OCI-LY1 (cell line): ENCODE results near the gene POLDIP2.
A peak's percentile ranks its signal among the peaks of the same experiment; 100 is the strongest.

Source experiments
- H2AFZ ChIP-seq: fragments of 200-600 bp; sonication (generic), shearing (Covaris generic); 2 replicates; pipeline ENCODE4 v1.6.0; 2014; ENCODE audit warnings: antibody characterized with exemption, mild to moderate bottlenecking, low read length
- H3F3A ChIP-seq: fragments of 200-600 bp; sonication (generic), shearing (Covaris generic); 2 replicates; pipeline ENCODE4 v1.6.0; 2014; ENCODE audit warnings: mild to moderate bottlenecking, antibody characterized with exemption, low read length, moderate library complexity; ENCODE audit not compliant: insufficient read depth
- H3K27ac ChIP-seq: fragments of 200-600 bp; sonication (generic); 2 replicates; pipeline ENCODE4 v1.5.1; 2014; ENCODE audit warnings: low read length, mixed run types, mild to moderate bottlenecking, low read depth; ENCODE audit not compliant: poor library complexity, severe bottlenecking
- H3K27me3 ChIP-seq: fragments of 200-600 bp; sonication (generic); 2 replicates; pipeline ENCODE4 v1.6.0; 2014; ENCODE audit warnings: antibody characterized with exemption, mild to moderate bottlenecking, low read length, moderate library complexity; ENCODE audit not compliant: insufficient read depth
- H3K36me3 ChIP-seq: fragments of 200-600 bp; sonication (generic); 2 replicates; pipeline ENCODE4 v1.6.1; 2014; ENCODE audit warnings: mild to moderate bottlenecking, antibody characterized with exemption, low read length, moderate library complexity, mixed read lengths; ENCODE audit not compliant: insufficient read depth
- H3K4me1 ChIP-seq: fragments of 200-600 bp; sonication (generic); 2 replicates; pipeline ENCODE4 v1.5.1; 2014; ENCODE audit warnings: mild to moderate bottlenecking, low read length, moderate library complexity; ENCODE audit not compliant: insufficient read depth, severe bottlenecking
- H3K4me2 ChIP-seq: fragments of 200-600 bp; sonication (generic), shearing (Covaris generic); 2 replicates; pipeline ENCODE4 v1.6.1; 2014; ENCODE audit warnings: low read length
- H3K4me3 ChIP-seq: fragments of 200-600 bp; sonication (generic); 2 replicates; pipeline ENCODE4 v1.5.1; 2014; ENCODE audit warnings: low read length, low read depth, mild to moderate bottlenecking, mixed read lengths; ENCODE audit not compliant: poor library complexity, severe bottlenecking
- H3K79me2 ChIP-seq: fragments of 200-600 bp; shearing (Covaris generic); 2 replicates; pipeline ENCODE4 v1.6.1; 2016; ENCODE audit warnings: mixed run types, low read length, mixed read lengths; ENCODE audit not compliant: insufficient read depth
- H3K9ac ChIP-seq: fragments of 200-600 bp; sonication (generic), shearing (Covaris generic); 2 replicates; pipeline ENCODE4 v1.6.1; 2014; ENCODE audit warnings: mild to moderate bottlenecking, low read length, mixed read lengths
- H3K9me2 ChIP-seq: fragments of 200-600 bp; sonication (generic), shearing (Covaris generic); 2 replicates; pipeline ENCODE4 v1.6.1; 2014; ENCODE audit warnings: low read depth, mild to moderate bottlenecking, low read length, mixed read lengths
- H3K9me3 ChIP-seq: fragments of 200-600 bp; shearing (Covaris generic); 2 replicates; pipeline ENCODE4 v1.6.1; 2014; ENCODE audit warnings: low read length, mixed read lengths
- H4K20me1 ChIP-seq: fragments of 200-600 bp; sonication (generic), shearing (Covaris generic); 2 replicates; pipeline ENCODE4 v1.6.0; 2016; ENCODE audit warnings: mild to moderate bottlenecking, low read length; ENCODE audit not compliant: insufficient read depth
- EZH2 ChIP-seq: fragments of 200-600 bp; sonication (generic), shearing (Covaris generic); IDR thresholded peaks from 2 replicates; pipeline ENCODE4 v1.8.0; 2017; ENCODE audit warnings: borderline replicate concordance, mixed run types, mild to moderate bottlenecking, antibody characterized with exemption, low read length, moderate library complexity, mixed read lengths
- TF ChIP-seq, protein P1 (sequence below): fragments of 200-600 bp; sonication (generic), shearing (Covaris generic); IDR thresholded peaks from 2 replicates; pipeline ENCODE4 v1.5.1; 2017; ENCODE audit warnings: mild to moderate bottlenecking, antibody characterized with exemption, low read length, moderate library complexity, mixed read lengths

The POLDIP2 gene

DNA sequence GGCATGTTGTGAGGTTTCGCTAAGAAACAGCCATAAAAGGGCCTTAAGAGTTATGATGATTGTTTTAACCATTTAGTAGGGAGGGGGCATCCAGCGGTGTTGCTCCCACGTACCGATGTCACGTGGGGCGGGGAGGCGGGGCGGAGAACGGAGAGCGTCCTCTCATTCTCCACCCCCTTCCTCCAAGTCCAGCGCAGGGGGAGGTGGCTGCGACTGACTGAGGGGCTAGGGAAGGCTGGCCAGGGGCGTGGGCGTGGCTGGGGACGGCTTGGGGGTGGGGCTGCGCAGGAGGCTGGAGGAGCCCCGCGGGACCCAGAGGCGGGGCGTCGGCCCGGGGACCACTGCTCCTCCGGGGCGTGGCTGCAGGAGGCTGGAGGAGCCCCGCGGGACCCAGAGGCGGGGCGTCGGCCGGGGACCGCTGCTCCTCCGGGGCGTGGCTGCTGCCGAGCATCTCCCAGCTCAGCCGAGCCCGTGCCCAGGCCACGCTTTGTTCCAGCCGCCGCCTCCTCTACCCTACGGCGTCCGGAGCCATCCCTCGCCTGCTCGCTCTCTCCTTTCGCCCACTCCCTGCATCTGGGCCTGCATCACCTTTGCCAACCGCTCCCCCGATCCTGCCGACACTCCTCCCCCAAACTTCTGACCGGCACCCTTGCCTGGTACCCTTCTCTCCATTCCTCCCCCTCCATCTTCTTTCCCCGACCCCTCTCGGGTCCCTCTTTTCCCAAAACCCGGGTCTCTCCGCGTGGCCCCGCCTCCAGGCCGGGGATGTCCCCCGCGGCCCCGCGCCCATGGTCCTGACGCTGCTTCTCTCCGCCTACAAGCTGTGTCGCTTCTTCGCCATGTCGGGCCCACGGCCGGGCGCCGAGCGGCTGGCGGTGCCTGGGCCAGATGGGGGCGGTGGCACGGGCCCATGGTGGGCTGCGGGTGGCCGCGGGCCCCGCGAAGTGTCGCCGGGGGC is 14.2 kb upstream of the POLDIP2 start, which contains the start of gene SARM1:
TSS of gene SARM1 (plus strand) at position 450 of the 958 bp plus-strand sequence. CDS start at position 789, 339 bp downstream.
- Histone ChIP-seq H3K27me3 (peaks cover 4% of the 10 kb centered on the region; the same call in 1 of the 2 replicates), H3K27ac (no peak within 1 kb of the TSS), H3K36me3 (no peaks in the 10 kb centered on the region), H2AFZ (no peak within 1 kb of the TSS), H3F3A (no peaks in the 10 kb centered on the region; the same call in 1 of the 2 replicates), H3K4me1 (peaks cover 15% of the 10 kb centered on the region), H3K4me2 (peak within 1 kb of the TSS; percentile 69), H3K9ac (peak within 1 kb of the TSS; percentile 13; the same call in 1 of the 2 replicates), H3K9me2 (no peaks in the 10 kb centered on the region), H3K9me3 (no peaks in the 10 kb centered on the region), H3K4me3 (peak within 1 kb of the TSS; percentile 59), H4K20me1 (no peaks in the 10 kb centered on the region), H3K79me2 (no peaks in the 10 kb centered on the region)
- TF ChIP-seq, protein P1, sequence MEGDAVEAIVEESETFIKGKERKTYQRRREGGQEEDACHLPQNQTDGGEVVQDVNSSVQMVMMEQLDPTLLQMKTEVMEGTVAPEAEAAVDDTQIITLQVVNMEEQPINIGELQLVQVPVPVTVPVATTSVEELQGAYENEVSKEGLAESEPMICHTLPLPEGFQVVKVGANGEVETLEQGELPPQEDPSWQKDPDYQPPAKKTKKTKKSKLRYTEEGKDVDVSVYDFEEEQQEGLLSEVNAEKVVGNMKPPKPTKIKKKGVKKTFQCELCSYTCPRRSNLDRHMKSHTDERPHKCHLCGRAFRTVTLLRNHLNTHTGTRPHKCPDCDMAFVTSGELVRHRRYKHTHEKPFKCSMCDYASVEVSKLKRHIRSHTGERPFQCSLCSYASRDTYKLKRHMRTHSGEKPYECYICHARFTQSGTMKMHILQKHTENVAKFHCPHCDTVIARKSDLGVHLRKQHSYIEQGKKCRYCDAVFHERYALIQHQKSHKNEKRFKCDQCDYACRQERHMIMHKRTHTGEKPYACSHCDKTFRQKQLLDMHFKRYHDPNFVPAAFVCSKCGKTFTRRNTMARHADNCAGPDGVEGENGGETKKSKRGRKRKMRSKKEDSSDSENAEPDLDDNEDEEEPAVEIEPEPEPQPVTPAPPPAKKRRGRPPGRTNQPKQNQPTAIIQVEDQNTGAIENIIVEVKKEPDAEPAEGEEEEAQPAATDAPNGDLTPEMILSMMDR, result no peak
- no peak for TF ChIP-seq EZH2

DNA sequence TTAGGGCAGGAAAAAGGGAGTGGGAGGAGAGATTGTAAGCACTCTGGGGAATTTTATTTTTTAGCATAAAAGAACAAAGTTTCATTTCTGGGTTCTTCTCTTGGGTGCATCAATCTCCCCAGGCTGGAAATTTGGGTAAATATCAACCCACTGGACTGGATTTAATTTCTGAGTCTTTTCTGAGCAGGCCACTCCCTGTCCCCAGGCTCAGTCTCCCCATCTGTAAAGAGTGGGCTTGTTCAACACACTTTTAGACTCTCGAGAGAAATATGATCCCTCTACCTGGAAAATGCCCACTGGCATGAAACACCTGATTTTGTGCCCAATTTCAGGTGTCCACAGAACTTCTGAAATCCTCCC is 13.4 kb upstream of the POLDIP2 start:
- H3K4me1 ChIP-seq, result peaks cover 15% of the 10 kb centered on the region
- H3F3A ChIP-seq, result no peaks in the 10 kb centered on the region; the same call in 1 of the 2 replicates
- H3K4me2 ChIP-seq, result peak overlapping the region; percentile 69; the same call in 1 of the 2 replicates
- H3K4me3 ChIP-seq, result peak overlapping the region; percentile 59
- H3K27me3 ChIP-seq, result peaks cover 4% of the 10 kb centered on the region; the same call in 1 of the 2 replicates
- no peak overlapping the region for H3K9ac ChIP-seq
- no peak for TF ChIP-seq EZH2
- TF ChIP-seq, protein P1, result no peak
- H3K9me2 ChIP-seq, result no peaks in the 10 kb centered on the region
- no peaks in the 10 kb centered on the region for H3K79me2 ChIP-seq
- H3K27ac ChIP-seq, result no peak overlapping the region
- no peaks in the 10 kb centered on the region for H3K9me3 ChIP-seq
- no peak overlapping the region for H2AFZ ChIP-seq
- H4K20me1 ChIP-seq, result no peaks in the 10 kb centered on the region
- H3K36me3 ChIP-seq, result no peaks in the 10 kb centered on the region

DNA sequence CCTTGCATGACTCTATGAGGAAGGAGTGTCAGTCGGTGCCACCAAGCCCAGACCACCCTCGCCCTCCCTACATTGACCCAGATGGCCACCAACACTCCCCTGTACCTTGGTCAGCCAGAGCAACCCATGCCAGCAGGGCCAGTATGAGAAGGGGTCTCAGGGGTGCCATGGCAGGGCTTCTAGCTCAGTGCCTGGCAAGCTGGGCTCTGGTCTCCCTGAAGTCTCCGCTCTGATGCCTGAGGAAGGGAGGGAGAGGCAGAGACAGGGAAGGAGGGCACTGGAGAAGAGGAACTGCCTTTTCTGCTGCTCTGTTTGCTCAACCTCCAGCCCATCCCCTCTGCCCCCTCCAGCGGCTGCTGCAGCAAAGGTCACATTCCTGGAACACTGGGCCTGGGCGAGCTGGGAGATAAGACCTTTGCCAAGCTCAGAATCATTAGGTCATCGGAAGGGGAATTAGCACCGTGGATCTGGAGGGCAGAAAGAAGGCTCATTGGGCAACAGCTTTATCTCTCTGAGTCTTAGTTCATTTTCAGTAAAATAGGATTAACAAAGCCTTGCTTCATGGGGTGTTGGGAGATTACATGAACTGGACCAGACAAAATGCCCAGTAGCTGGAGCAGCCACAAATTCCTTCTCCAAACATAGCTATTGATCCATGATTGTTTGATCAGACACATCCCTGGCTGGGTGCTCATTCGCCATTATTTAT is 12.9 kb upstream of the POLDIP2 start, which contains the start of gene VTN:
TSS of gene VTN (minus strand) at position 273 of the 709 bp plus-strand sequence. CDS start at position 169, 104 bp downstream.
- no peaks in the 10 kb centered on the region for H3K9me2 ChIP-seq
- H3K9me3 ChIP-seq, result no peaks in the 10 kb centered on the region
- peaks cover 4% of the 10 kb centered on the region; the same call in 1 of the 2 replicates for H3K27me3 ChIP-seq
- TF ChIP-seq, protein P1, result no peak
- no peak for TF ChIP-seq EZH2
- H3K4me2 ChIP-seq, result peak within 1 kb of the TSS; percentile 69
- peaks cover 15% of the 10 kb centered on the region for H3K4me1 ChIP-seq
- no peaks in the 10 kb centered on the region for H3K79me2 ChIP-seq
- no peaks in the 10 kb centered on the region for H4K20me1 ChIP-seq
- H3K36me3 ChIP-seq, result no peaks in the 10 kb centered on the region
- H3K27ac ChIP-seq, result no peak within 1 kb of the TSS
- H2AFZ ChIP-seq, result no peak within 1 kb of the TSS
- peak within 1 kb of the TSS; percentile 59 for H3K4me3 ChIP-seq
- H3F3A ChIP-seq, result no peaks in the 10 kb centered on the region; the same call in 1 of the 2 replicates
- H3K9ac ChIP-seq, result no peak within 1 kb of the TSS
